Activated CD4-positive, CD25-positive, alpha-beta regulatory T cell (primary cell): Measurements from ENCODE around the gene CPNE5.
"Not testable (repeated sequence)": the region's sequence is repeated elsewhere in the genome, so short reads cannot be mapped to it uniquely, and the experiment has no call there.

Experiments used
- DNase-seq, 4 experiments: peaks; one replicate each; lab custom pipeline; 2025; lab: John Stamatoyannopoulos, UW

CPNE5 gene

DNA sequence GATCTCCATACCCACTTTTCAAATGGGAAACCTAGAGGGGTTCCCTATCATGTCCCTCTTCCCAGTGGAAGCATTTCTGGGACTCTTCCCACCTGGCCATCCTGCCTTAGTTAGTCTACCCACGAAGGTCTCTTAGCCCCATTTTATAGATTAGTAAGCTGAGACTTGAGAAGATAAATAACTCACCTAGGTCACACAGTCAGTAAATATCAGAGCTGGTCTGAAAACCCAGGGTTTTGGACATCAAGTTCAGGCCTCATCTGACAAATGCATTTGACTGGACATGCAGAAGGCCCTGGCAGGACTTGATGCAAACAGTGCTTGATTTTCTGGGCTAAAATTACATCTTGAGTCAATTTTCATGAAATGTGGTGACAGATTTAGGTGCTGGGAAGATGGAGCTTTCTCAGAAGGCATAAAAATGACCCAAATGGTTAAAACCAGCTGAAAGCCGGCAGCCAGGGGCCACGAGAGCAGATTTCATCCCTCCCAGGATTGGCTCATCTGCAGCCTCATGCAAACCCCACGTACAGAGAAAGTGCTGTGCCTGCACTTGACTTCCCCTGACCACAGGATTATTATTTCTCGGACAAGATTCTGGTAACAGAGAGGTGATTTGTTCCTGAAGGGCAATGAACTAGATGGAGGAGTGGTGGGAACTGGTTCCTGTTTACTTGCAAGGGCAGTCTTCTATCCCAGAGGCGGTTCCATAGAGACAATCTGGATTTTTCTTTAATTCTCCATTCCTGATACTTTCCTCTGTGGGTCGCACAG is 23.1 kb downstream of the CPNE5 start:
- DNase-seq: no peak

DNA sequence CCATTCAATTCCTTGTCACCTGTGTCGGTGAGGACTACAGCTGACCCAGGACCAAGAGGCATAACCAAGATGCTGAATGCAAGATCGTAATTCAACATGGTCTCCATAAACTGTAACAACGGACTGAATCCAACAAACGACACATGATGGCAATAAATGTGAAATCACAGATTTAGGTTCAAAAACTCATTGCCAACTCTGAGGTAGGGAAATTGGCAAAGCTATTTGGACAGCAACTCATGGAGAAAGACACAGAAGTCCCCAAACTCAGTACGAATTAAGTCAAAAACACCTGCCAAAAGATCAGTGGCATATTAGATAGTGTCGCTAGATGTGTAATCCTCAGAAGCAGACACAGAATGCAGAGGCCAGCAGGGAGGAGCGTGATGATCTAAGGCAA is 25.0 kb downstream of the CPNE5 start:
- DNase-seq: no peak

DNA sequence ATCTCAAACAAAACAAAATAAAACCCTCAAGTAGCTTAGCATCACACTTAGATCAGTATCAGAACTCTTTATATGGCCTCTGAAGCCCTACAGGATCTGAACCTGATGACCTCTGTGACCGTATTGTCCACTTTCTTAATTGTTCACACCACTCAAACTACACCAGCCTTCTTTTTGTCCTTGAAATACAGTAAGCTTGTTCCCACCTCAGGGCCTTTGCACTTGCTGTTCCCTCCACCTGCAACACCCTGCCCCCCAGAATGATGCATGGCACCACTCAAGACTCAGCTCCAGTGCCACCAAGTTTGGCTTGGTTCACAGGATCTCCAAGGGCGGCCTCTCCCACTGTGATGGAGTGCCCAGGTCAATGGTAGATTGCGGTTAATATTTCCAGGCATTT is 25.7 kb downstream of the CPNE5 start:
- DNase-seq: no peak

DNA sequence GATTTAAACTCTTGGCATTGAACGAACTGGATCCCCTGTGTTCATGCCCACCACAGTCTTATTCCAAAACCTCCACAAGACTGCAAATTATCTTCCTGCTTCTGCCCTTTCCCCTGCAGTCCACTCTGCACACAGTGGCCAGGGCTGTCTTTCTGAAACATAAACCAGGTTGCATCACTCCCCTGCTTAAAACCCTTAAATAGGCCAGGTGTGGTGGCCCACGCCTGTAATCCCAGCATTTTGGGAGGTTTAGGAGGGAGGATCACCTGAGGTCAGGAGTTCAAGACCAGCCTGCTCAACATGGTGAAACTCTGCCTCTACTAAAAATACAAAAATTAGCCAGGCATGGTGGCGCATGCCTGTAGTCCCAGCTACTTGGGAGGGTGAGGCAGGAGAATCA is 26.2 kb downstream of the CPNE5 start:
- not testable (repeated sequence) for DNase-seq

DNA sequence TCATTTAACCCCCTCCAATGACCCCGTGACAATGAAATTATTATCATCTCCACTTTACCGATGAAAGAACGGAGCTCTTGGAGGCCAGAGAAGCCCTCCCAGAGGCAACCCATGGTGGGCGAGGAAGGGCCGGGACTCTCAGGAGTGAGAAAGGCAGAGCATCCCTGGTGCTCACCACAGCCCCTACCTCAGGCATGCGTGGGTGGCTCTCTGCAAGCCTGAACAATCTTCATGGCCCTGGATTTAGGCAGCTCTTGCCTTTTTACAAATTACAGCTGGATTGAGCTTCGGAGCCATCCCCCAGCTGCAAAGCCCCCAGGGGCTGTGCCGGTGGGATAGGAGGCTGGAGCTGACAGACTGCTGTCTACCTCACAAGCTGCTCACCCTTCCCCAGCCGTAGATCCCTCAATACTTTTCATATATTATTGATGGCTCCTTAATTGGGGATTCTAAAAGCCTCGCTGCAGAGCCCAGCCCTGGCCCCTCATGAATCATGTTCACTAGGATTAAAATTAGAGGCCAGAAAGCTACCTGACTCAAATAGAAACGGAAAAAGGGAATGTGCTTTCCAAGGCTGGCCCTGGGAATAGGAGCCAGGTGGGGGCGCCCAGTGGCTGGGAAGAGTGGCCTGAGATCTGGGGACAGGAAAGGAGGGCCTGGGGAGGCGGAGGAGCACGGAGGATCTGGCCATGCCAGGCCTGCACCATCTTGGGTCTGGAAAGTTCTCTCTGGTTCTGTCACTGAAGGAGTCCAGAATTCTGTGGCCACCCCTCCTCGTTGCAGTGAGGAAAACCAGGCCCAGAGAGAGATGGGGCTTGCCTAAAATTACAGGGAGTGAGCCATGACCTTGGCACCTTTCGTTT is 29.1 kb downstream of the CPNE5 start:
- DNase-seq: no peak

DNA sequence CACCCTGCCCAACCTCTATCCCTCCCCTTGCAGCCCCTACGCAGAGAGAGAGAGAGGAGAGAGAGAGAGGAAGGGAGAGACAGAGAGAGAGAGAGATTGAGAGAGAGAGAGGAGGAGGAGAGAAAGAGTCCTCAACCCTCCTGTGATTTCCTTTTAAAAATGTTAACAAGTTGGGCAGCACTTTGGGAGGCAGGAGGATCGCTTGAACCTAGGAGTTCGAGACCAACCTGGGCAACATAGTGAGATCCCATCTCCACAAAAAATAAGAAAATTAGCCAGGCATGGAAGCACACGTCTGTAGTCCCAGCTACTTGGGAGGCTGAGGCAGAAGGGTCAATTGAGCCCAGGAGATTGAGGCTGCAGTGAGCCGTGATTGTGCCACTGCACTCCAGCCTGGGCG is 30.1 kb downstream of the CPNE5 start:
- no peak for DNase-seq

DNA sequence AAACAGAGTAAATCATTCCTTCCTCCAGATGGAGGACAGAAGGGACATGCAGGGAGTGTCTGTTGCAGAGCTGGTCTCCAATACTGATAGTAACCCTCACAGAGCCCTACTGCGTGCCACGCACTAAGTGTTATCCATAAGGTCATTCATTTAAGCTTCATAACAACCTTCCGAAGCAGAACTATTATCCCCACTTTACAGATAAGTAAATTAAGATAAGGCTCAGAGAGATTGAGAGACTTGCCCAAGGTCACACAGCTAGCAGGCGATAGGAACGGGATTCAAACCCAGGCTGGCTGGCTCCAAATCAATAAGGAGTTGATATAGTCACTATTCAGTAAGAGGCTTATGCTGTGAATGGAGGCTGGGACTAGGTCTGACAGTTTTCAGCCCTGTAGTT is 30.6 kb downstream of the CPNE5 start:
- DNase-seq: no peak

DNA sequence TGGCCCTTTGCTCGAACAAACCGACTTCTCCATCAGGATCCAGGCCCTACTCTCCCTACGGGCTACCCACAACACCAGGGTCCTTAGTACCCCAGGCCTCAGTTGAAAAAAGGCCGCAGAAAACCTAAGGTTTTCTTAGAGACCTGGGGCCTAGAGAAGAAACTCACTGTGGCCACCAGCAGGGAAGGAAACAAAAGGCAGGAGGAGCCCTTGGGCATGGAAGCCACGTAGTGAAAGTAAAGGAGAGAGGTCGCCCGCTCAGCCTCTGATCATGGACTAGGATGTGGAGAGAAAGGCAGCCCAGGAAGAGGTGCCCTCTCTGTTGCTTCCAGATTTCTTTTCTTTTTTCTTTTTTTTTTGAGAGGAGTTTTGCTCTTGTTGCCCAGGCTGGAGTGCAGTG is 31.5 kb downstream of the CPNE5 start:
- no peak for DNase-seq

DNA sequence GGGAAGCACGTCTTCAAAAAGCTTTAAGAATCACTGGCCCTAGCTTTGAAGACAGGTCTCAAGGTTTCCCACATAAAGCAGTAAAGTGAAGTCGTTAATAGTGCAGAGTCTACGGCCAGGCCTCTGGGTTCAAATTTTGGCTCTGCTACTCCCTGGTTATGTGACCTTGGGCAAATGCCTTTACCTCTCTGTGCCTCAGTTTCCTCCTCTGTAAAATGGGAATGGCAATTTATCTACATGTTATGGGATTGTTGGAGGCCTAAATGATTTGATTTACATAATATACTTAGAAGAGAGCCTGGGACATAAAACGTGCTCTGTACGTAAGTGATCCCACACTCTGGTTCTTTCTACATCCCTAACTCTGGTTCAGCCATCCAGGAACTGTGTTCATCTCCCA is 32.1 kb downstream of the CPNE5 start:
- DNase-seq: no peak

DNA sequence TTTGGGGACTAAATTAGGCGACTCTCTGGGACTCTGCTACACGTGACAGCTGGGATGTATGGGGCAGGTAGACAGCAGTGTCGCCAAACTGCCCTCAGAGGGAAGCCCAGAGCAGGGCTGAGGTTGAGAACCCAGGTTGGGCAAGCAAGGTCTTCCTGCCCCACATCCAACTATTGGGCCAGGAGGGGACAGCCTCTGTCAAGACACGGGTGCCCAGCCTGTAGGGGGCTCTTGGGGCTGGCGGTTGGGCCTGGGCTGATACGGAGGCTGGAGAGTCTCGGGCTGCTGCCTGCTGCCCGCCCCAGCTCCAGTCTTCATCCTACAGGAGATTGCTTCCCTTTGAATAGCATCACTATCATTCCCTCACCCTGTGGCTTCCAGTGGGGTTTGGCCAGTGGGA is 33.3 kb downstream of the CPNE5 start:
- DNase-seq: no peak

DNA sequence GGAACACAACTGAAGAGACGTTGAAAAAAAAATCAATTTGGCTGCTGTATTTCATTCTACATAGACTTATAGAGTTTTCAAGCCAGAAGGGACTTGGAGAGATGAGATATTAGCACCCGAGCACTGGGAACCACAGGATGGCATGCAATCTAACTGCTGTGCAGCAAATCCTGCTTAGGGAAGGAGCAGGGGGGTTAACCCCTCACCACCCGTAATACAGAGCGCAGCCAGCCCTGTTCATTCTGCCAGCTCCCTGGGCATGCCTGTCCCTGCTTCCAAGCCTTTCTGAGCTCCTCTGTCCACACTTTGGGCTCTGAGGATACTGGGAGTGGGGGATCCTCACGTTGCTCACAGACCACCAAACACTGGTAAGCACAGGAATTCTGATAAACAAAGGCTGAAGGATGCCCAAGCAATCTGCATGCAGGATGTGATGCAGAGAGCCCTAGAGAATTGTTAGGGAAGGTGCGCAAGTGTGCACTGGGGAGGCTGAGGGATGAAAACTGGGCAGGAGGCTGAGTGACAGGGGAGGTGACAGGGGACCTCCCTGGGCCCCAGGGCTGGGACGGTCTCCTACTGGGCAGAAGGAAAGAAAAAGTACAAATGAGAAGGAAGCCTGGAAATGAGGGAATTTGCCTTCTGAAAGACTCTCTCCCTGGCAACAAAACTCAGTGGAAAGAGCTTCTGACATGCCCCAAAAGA is 34.0 kb downstream of the CPNE5 start:
- DNase-seq: no peak

DNA sequence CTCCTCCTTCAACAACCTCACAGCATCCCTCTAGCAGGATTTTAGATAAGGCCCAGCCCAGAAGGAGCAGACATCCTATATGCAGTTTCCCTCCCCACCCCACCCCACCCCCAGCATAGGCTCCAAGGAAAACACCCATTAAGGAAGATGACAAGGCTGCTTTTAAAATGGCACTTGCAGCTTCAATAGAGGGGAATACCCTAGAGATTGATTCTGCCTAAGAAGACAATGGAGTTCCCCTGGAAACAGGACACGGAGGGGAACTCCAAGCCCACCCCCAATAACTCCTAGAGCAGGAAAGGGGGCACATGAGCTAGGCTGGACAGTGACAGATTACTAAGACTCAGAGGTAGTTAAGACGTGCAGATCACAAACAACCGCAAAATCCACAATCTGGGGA is 34.7 kb downstream of the CPNE5 start:
- no peak for DNase-seq

DNA sequence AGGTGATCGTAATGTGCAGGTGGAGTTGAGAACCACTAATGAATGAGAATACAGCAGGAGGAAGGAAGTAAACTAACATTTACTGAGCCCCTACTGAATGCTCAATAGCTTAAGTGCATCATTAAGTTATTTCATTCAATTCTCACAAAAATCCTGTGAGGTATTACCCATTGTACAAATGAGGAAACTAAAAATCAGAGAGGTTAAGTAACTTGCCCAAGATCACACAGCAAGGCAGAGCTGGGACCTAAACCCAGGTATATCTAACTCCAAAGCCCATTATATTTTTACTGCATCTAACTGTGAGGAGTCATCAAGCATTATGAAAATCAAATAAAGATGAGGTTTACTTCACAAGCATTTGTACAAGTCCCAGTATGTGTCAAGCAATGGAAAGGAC is 35.3 kb downstream of the CPNE5 start:
- no peak for DNase-seq

DNA sequence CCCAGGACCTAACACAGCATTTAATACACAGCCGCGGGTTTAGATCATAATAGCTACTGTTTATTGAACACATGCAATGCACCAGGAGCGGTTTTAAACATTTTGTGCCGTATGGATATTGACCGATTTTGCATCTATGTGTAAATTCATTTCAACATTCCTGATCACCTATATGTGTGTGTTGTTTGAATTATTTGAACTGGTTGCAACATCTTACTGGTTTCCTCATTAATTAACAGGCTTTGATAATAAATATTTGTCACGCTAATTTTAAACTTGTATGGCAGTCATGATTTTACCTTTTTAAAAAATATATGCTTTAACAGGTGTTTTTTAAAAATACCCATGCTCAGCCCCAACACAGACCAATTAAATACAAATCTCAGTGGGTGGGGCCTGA is 35.8 kb downstream of the CPNE5 start:
- no peak for DNase-seq

DNA sequence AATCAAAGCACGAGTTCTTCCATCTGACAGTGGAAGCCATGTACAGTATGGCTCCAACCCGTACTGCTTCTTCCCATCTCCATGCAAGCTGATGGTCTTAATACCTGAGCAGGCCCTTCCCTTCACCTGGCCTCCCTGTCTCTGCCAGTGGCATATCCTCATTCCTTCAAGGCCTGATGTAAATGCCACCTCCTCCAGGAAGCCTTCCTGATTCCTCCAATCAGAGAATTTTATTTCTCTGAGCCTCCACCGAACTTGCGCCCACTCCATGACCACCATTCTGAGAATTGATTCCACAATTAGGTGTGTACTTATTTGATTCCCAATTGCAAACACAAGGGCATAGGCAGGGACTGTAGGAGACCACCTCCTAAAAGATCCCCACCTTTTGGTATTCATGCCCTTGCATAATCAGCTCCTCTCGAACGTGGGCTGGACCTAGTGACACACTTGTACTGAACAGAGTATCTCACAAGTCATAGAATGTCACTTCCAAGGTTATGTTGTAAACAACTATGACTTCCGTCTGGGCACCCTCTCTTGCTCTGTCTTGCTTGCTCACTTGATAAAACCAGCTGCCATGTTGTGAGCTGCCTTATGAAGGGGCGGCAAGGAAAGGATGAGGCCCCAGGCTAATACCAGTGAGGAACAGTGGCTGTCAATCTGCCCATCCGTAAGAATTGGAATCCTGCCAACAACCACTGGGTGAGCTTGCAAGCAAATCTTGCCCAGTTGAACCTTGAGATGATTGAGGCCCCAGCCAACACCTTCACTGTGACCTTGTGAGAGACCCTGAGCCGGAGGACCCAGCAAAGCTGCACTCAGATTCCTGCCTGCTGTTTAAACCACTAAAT is 38.8 kb downstream of the CPNE5 start:
- no peak for DNase-seq

DNA sequence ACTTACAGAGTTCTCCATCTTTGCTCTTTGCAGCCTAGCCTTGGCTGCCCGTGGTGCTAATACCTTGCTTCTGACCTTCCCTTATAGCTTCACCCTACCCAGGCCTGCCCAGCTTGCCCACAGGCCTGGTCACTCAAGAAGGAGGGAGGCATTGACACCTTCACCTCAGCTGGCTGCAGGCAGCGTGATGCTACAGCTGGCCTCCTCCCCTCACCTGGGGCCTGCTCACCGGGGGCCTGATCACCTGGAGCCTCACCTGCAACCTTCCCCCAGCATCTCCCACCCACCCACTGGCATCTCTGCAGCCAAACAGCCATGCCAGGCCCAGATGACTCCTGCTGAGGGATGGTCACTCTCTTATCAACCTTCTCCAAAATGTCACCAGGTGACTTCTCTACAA is 40.4 kb downstream of the CPNE5 start:
- no peak for DNase-seq

DNA sequence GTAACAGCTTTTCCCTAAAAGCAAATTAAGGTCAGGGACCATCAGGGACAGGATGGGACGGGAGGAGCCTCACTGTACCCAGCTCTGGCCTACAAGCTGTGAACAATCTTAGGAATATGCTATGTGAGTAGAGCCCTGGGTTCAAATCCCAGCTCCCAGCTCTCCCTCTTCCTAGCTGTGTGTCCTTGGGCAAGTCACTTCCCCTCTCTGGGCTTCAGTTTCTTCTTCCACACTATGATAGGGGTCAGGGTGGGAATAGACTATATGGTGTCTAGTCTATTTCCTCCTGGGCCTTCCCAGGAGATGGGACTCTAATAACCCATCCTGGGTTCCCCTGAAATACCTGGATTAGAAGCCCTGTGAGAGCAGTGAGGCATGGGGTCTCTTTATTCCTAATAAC is 41.6 kb downstream of the CPNE5 start:
- DNase-seq: no peak

DNA sequence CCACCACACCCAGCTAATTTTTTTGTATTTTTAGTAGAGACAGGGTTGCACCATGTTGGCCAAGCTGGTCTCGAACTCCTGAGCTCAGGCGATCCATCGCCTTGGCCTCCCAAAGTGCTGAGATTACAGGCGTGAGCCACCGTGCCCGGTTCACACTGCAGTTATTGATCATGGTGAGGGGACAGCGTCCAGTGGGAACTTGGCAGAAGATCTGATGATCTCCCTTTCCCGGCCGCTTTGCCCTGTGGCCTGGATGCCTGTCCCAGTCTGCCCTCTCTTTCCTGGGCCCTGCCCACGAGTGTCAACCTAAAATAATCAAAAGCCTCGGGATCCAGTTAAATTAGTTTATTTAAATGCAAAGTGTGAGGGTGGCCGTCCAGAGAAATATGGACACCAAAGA is 42.2 kb downstream of the CPNE5 start:
- no peak for DNase-seq

DNA sequence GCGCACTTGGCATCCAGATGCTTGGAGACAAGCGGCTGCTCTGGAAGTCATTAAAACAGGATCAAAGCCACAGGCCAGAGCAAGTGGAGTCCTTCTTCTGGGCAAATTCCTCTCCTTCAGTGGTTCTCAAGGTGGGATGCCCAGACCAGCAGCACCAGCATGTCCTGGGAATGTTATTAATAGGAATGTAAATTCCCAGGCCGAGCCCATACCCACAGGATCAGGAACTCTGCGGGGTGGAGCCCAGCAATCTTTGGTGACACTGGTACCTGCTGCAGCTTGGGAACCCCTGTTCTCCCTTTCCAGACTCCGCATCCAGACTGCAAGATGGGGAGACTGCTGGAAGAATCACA is 44.6 kb downstream of the CPNE5 start:
- no peak for DNase-seq

DNA sequence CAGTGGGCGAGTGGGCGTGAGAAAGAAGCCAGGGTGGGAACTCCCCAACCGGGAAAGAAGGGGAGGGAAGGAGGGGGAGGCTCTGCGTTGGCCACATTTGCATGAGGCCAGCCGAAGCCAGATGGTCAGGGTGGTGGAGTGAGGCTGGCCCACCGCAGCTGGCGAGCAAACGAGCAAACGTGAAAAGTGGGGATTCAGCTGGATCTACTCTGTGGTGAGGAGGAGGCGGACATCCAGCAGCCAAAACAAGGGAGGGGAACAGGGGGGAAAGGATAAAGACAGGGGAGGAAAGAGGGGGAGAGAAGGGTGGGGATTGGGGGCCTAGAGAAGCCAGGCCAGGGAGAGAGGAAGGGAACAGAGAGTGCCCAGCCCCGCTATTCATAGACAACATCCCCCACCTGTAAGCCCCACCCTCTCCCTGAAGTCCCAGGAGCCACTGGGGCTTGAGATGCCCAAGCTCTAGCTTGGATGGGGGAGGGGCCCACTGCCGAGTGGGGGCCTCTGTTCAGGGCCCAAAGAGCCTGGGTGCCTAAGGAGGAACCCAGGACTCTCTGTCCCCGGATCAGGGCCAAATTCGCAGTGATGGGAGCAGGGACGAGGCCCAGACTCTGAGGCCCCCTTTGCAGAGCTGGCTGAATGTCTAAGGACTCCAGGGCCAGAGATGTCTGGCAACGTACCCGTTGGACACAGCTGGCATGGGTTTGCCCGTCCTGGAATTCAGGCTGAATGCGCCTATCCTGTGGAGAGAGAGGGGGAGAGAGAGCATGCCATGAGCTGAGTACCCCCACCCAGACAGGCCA is 45.1 kb downstream of the CPNE5 start:
- DNase-seq: no peak

DNA sequence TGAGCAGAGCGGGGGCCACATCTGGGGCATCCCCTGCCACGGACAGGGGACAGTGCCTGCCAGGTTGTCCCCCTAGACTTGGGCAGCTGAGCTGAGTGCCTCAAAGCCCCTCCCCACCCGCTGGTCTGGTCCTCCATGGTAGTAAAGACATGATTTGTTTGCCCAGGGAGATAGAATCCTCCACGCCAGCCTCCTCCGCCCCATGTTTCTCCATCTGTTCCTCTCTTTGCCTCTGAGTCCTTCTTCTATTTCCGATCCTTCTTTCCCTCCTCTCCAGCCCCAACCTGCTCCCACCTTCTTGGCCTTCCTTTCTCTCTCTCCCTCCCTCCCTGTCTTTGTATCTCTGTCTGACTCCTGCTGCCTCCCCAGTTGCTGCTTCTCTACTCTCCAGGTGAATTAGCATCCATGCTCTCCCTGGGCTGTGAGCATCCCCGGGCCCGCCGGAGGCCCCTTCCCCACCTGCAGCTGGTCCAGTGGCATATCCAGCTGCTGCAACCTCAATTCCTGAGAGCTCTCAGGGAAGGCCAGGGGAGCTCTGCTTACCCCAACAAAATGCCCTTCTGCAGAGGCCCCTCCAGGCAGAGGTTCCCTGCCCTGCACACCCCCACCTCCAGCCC is 45.8 kb downstream of the CPNE5 start:
- DNase-seq: no peak
